ENCODE results near the gene CLSTN1. TPM values are rescaled to one million over a fixed set of nuclear protein-coding genes. Genes with fewer than 3 reads are reported as not detected.
A peak's percentile ranks its signal among the peaks of the same experiment; 100 is the strongest.

Gene CLSTN1
- total and polyA plus RNA-seq, 2 of the 13 experiments (the other 11 are each of a cell fraction or from before 2014, with no cell fraction given) = 19.7 to 29.8 TPM

- no peak overlapping the region for H3K4me3 ChIP-seq (replicated peaks in 1 of 3; ENCODE audit: insufficient read depth in 1 of 3, low read depth in 2 of 3, low read length in 3 of 3)
- BruUV-seq (replicated peaks) = no TSS peak
- H2AFZ ChIP-seq (ENCODE audit: low read length) = no peak overlapping the region
- TF ChIP-seq ZNF792 (CRISPR knock-in tag; IDR thresholded peaks at IDR 0.05) = no peak
- TF ChIP-seq RFXAP (CRISPR knock-in tag; IDR thresholded peaks at IDR 0.05; ENCODE audit: borderline replicate concordance) = no peak
- TF ChIP-seq ZNF446 (CRISPR knock-in tag; IDR thresholded peaks at IDR 0.05) = no peak
- no peak for TF ChIP-seq ZNF710 (CRISPR knock-in tag; IDR thresholded peaks at IDR 0.05; ENCODE audit: borderline replicate concordance)
- no peak for TF ChIP-seq YEATS2 (CRISPR knock-in tag; IDR thresholded peaks at IDR 0.05; ENCODE audit: borderline replicate concordance)
- TF ChIP-seq DDIT3 (CRISPR knock-in tag; IDR thresholded peaks at IDR 0.05) = no peak
- 0 out of 2 replicates have a peak, but pooled peaks have one; percentile 30 for TF ChIP-seq ZKSCAN1 (IDR thresholded peaks at IDR 0.05; ENCODE audit: low read length)
- peak; percentile 47 for TF ChIP-seq AGO1 (IDR thresholded peaks at IDR 0.05; ENCODE audit: low read depth, low read length, poor library complexity, severe bottlenecking)
- no peak for TF ChIP-seq ZFX (CRISPR knock-in tag; IDR thresholded peaks at IDR 0.05; ENCODE audit: low read depth)
- H4K20me1 ChIP-seq (ENCODE audit: insufficient read depth, low read length) = no peaks in the 10 kb centered on the region
- H3K36me3 ChIP-seq (replicated peaks in 1 of 2; ENCODE audit: control insufficient read depth in 1 of 2, insufficient read depth in 2 of 2, low read length in 2 of 2) = peaks cover 0 to 2% of the 10 kb centered on the region in 2 experiments; a peak in 2 of 5 replicates
- 84% methylated on average over 11 of the region's 20 CpGs for WGBS (ENCODE audit: low lambda C conversion rate)
- no peaks in the 10 kb centered on the region for H3K79me2 ChIP-seq (ENCODE audit: insufficient read depth, low read length)
- FAIRE-seq = no peak
- peaks cover 13% of the 10 kb centered on the region for H3K4me1 ChIP-seq (ENCODE audit: insufficient read depth, low read length)
- in situ Hi-C loops (cut with HindIII; ENCODE audit: extremely low pct_ligation_motif_present, low pct_unique_long_range_greater_than_20kb) = no loop called here
- ChIA-PET CTCF (ENCODE audit: low intra/inter-chr PET ratio, low total read pairs) (no interaction called here), POLR2A (no interaction called here)
- intact Hi-C loops (cut with micrococcal nuclease; ENCODE audit: unreplicated experiment) = no loop called here
- no peaks in the 10 kb centered on the region for H3K9me3 ChIP-seq (ENCODE audit: low read length)
- no peak overlapping the region for H3K9ac ChIP-seq (ENCODE audit: insufficient read depth, low read depth, low read length)
- peak; percentile 40 for ATAC-seq
- no peak for DNase-seq (ENCODE audit: low spot score)
- H3K27ac ChIP-seq (ENCODE audit: extremely low read length, insufficient read depth, low read length) = no peak overlapping the region
- no peaks in the 10 kb centered on the region; a peak in 1 of 5 replicates for H3K27me3 ChIP-seq (ENCODE audit: control insufficient read depth in 1 of 2, insufficient read depth in 2 of 2, low read length in 2 of 2)
- H3K4me2 ChIP-seq (ENCODE audit: low read depth, low read length) = no peak overlapping the region
Measured at GRCh38 chr1:9842781-9843575, 19.2 kb upstream of the CLSTN1 start.

Data from HepG2 (cell line).